T-helper 2 cell treated with Interferon-gamma antibody and Interleukin-4, amounts not matched to agents 100 ng/mL and 5 ng/mL, for 36 hours (primary cell): Measurements from ENCODE around the gene FANCD2OS. TPM values are rescaled to one million over a fixed set of nuclear protein-coding genes. Genes with fewer than 3 reads are reported as not detected.
"Not testable (repeated sequence)": the region's sequence is repeated elsewhere in the genome, so short reads cannot be mapped to it uniquely, and the experiment has no call there.

Source experiments
- intact Hi-C: fragments of 100-400 bp; cut with micrococcal nuclease; formaldehyde crosslinking; loops from one replicate; pipeline ENCODE4 v1.15.1; 2023
- total RNA-seq: library from RNA; stranded (reverse); gene quantifications from 2 replicates; pipeline ENCODE4 v1.2.3, GENCODE V29; 2022

The FANCD2OS gene, protein sequence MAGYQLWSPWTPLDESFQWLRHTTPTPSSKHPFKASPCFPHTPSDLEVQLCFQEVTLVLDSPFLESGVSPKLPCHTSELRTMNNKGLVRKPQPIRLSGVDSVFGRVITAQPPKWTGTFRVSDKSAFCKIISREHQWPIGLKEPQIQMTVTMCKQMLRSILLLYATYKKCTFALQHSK
- not detected in 2 replicates for total RNA-seq

DNA sequence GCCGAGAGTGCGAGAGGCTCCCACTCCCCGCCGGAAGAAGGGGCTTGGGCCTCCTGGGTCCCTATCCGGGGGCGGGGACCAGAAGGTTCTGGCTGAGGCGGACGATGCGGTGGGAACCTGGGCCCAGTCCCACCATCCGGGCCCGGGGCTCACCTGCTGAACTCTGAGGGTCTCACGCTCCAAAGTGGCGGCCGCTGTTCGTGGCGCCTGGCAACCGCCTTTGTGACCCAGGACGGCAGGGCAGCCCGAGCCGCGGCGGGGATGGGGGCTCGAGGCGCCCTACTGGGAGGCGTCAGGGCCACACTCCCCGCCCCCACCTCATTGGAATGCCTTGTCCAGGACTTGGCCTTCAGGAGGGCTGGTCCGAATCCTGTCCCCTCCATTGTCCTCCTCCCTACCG is at the start of gene FANCD2OS:
Gene FANCD2OS (minus strand): TSS at position 165 of the 400 bp plus-strand sequence. CDS start 3,481 bp downstream, outside the sequence.
- intact Hi-C loops, result no loop called here

DNA sequence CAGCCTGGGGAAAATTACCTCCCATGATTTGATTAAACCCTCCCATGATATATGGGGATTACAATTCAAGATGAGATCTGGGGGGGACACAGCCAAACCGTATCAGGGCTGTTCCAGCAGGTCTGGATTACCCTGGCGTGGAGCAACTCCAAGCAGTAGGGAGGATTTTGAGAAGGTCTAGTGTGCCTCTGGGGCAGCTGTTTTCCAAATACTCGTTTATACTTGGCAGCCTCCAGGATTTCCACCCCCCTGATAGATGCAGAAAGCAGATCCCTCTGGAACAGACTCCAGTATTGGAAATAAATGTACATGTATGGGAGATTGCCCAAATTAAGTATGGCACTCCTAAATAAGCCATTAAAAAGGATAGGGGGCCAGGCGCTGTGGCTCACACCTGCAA is 49.0 kb upstream of the FANCD2OS start:
- intact Hi-C loops, result no loop called here

DNA sequence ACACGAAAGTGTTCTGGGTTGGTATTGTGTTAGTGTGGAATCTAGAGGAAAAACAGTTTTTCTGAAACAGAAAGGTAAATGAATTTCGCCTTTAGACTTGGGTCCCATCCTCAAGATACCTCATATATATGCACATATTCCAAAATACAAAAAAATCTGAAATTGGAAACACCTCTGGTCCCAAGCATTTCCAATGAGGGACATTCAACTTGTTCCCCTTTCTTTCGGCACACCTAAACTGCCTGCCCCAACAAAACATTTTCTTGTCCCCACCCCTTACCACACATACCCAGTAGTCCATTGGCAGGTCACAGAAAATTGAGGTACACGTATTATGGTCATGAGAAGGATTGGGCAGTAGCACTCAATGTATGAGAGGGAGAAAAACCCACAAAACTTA is 47.6 kb upstream of the FANCD2OS start:
- intact Hi-C loops, result no loop called here

DNA sequence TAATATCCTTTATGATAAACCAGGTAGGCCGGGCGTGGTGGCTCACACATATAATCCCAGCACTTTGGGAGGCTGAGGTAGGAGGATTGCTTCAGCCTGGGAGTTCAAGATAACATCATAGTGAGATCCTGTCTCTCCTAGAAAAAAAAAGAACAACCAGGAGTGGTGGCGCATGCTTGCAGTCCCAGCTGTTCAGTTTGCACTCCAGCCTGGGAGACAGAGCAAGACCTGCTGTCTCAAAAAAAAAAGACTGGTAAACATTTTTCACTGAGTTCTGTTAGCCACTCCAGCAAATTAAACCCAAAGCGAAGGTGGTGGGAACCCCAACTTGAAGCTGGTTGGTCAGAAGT is 47.0 kb upstream of the FANCD2OS start:
- intact Hi-C loops, result no loop called here

DNA sequence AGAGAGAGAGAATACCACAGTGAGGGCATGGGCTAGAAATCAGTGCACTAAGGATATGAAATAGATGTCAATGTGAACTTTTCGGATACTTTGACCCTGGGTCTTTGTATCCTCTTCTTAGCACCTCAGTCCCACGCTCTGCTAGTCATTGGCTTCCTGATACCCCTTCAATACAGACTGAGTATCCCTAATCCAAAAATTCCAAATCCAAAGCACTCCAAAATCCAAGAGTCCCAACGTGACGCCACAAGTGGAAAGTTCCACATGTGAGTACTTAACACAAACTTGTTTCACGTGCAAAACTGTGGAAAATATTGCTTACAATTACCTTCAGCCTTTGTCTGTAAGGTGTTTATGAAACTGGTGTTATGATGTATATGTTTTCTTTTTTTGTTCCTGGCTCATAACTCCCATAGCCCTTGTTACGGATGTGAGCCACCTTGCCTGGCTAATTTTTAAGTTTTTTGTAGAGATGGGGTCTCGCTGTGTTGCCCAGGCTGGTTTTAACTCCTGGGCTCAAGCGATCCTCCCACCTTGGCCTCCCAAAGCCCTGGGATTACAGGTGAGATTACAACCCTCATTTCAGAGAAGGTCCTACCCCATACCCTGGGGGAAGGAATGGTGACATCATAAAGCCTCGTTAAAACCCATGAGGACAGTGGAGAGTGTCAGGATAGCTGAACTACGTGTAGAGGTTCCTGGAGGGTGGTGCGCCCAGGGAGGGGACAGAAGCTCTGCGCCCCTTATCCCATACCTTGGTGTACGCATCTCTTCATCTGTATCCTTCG is 46.5 kb upstream of the FANCD2OS start:
- intact Hi-C loops, result no loop called here

DNA sequence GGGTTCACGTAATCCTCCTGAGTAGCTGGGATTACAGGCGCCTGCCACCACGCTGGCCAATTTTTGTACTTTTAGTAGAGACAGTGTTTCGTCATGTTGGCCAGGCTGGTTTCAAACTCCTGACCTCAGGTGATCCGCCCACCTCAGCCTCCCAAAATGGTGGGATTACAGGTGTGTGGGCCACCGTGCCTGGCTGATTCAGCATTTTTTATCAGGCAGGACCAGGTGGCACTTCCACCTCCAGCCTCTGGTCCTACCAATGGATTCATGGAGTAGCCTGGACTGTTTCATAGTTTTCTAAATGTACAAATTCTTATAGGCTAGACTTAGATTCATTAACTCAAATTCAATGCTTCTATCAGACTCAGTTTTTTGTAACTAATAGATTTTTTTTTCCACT is 42.9 kb upstream of the FANCD2OS start:
- intact Hi-C loops, result no loop called here

DNA sequence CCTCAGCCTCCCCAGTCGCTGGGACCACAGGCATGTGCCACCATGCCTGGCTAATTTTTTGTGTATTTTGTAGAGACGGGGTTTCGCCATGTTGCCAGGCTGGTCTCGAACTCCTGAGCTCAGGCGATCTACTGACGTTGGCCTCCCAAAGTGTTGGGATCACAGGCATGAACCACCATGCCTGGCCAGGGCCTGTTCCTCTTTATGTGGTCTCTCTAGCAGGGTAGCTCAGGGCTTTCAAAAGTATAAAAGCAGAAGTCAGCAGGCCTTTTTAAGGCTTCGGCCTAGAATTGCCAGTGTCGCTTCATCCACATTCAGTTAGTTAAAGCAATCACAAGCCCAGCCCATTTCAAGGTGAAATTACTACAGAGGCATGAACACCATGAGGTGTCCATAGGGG is 41.2 kb upstream of the FANCD2OS start:
- intact Hi-C loops, result no loop called here

DNA sequence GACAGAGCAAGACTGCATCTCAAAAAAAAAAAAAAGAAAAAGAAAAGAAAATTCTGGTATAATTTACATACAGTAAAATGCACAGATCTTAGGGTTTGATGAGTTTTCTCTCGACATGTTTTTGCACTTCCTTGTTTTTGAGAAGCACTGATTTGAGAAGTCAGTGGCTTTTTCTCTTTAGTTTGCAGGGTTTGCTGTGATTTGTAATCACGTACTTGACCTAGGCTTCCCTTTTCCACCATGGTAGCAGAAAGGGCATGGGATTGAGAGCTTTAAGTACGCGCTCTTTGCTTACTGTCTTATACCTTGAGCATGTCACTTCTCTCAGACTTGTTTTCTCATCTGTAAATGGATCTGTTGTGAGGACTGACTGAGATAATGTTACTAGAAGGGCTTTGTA is 37.6 kb upstream of the FANCD2OS start:
- intact Hi-C loops, result no loop called here

DNA sequence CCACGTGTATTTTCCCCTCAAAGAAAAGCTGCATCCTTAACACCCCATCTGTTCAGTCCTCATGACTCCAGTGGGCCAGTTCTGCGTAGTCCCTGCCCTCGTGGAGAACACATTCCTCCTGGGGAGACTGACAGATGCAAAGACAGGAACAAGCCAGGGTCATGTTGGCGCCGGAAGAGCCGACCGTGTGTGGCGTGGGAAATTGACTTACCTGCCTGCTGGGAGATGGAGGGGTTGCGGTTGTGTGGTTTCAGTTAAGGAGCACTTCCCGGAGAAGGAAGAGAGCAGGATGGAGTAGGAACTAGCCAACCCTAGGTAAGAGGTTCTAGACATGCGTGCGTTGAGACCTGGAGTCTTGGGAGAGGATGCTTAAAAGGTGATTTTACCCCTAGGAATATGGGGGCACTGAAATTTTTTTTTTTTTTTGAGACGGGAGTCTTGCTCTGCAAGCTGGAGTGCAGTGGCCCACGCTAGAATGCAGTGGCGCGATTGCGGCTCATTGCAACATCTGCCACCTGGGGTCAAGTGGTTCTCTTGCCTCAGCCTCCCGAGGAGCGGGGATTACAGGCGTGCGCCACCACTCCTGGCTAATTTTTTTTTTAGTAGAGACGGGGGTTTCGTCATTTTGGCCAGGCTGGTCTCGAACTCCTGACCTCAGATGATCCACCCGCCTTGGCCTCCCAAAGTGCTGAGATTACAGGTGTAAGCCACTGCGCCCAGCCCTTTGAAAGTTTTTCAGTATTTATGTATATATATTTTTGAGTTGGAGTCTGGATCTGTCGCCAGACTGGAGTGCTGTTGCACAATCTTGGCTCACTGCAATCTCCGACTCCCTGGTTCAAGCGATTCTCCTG is 34.9 kb upstream of the FANCD2OS start:
- intact Hi-C loops, result loop anchor here (2.0 to 5.0 kb wide), 2 partner anchors 22 to 84 kb away; partner anchors contain the start of gene IRAK2

DNA sequence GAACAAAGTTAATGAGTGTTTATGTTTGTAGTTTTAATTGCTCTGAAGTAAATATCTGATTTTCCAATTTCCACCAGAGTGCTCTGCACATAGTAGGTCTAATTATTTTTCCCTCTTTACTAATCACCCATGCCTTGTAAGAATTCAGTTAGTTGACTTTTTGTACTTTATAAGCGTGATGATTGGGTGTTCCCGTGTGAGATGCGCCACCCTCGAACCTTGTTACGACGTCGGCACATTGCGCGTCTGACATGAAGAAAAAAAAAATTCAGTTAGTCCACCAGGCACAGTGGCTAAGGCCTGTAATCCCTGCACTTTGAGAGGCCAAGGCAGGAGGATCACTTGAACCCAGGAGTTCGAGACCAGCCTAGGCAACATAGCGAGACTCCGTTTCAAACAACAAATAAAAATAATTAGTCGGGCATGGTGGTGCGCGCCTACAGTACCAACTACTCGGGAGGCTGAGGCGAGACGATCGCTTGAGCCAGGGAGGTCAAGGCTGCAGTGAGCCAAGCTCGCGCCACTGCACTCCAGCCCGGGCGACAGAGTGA is 33.0 kb upstream of the FANCD2OS start:
- intact Hi-C loops, result loop anchor here (1.0 to 5.0 kb wide), 3 partner anchors 26 to 107 kb away; partner anchors contain the start of genes BRK1 and TATDN2

DNA sequence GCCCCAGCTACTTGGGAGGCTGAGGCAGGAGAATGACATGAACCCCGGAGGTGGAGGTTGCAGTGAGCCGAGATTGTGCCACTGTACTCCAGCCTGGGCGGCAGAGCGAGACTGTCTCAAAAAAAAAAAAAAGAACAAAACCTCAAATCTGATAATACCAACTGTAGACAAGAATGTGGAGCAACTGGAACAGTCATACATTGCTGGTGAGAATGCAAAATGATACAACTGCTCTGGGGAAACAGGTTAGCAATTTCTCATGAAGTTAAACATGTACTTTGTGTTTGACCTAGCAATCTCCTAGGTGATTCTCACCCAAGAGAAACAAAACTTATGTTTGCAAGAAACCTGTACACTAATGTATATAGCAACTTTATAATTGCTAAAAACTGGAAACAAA is 29.1 kb upstream of the FANCD2OS start:
- intact Hi-C loops, result no loop called here

DNA sequence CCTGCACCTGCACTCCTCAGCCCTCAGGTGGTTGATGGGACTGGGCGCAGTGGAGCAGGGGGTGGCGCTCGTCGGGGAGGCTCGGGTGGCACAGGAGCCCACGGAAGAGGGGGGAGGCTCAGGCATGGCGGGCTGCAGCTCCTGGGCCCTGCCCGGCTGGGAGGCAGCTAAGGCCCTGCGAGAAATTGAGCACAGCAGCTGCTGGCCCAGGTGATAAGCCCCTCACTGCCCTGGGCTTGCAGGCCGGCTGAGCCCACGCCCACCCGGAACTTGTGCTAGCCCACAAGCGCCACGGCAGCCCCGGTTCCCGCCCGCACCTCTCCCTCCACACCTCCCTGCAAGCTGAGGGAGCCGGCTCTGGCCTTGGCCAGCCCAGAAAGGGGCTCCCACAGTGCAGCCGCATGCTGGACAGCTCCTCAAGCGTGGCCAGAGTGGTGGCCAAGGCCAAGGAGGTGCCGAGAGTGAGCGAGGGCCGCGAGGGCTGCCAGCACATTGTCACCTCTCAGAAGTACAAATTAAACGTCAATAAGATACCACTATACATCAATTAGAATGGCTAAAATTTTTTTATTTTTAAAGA is 28.5 kb upstream of the FANCD2OS start:
- intact Hi-C loops, result no loop called here

DNA sequence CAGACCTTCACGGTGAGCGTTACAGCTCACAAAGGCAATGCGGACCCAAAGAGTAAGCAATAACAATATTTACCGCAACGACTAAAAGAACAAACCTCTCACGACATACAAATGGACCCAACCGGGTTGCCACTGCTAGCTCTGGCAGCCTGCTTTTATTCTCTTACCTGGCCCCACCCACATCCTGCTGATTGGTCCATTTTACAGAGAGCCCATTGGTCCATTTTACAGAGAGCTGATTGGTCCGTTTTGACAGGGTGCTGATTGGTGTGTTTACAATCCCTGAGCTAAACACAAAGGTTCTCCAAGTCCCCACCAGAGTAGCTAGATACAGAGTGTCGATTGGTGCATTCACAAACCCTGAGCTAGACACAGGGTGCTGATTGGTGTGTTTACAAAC is 27.8 kb upstream of the FANCD2OS start:
- intact Hi-C loops, result not testable (repeated sequence)

DNA sequence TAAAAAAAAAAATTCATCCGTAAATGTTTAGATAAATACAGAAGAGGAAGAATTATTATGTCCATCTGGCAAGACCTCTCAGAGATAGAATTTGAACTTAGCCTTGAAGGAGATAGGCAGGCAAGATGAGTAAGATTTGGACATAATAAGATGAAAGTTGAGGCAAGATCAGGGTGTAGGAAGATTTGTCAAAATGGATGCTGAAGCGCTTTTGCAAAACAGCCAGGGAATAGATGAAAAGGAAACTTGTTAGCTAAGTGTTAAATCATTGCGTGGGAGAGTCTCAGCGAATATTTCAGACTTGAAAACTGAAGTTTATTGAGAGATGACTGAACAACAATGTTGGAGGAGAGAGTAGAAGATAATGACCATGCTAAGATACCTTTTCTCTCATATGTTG is 14.7 kb upstream of the FANCD2OS start:
- intact Hi-C loops, result no loop called here

DNA sequence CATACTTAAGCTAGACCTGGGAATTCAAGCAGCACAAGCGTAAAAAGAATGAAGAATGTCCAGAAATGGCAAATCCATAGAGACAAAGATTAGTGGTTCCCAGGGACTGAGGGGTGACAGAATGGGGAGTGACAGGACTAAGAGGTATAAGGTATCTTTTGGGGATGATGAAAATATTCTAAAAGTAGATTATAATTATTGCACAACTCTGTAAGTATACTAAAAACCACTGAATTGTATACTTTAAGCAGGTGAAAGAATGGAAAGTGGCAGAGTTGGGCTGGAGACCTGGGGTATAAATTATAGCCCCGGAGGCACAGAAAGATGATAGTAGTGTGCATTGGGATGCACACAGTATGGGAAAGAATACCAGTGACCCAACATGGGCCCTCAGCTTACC is 13.0 kb upstream of the FANCD2OS start:
- intact Hi-C loops, result no loop called here

DNA sequence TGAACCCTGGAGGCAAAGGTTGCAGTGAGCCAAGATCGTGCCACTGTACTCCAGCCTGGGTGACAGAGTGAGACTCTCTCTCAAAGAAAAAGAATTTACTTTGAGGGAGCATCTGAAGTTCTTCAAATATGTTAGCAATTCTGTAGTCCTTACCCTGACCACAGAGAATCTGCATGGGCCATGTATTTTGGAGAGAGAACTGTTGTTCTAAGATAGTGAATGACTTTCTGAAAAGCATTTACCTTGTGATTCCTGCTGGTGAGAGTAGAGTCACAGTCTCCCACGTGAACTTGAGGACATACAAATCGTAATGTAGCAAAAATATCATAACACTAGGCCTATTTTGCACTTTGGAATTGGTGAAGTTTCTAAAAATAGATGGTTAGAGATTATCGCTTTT is 11.3 kb upstream of the FANCD2OS start:
- intact Hi-C loops, result loop anchor here (5.0 to 10.0 kb wide), 3 partner anchors 65 to 275 kb away; partner anchors contain the start of genes CRELD1 and RPUSD3

DNA sequence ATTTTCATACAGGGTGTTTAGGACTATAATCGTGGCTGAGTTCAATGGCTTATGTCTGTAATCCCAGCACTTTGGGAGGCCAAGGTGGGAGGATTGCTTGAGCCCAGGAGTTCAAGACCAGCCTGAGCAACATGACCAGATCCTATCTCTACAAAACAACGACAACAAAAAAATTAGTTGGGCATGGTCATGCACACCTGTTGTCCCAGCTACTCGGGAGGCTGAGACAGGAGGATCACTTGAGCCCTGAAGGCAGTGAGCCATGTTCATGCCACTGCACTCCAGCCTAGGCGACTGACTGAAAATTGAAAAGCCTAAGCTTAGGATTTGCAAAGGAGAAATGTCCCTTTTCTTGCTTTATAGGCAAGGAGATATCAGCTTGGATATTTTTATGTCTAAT is 8.9 kb upstream of the FANCD2OS start:
- intact Hi-C loops, result loop anchor here (5.0 to 10.0 kb wide), 3 partner anchors 68 to 272 kb away; partner anchors contain the start of genes CRELD1 and RPUSD3

DNA sequence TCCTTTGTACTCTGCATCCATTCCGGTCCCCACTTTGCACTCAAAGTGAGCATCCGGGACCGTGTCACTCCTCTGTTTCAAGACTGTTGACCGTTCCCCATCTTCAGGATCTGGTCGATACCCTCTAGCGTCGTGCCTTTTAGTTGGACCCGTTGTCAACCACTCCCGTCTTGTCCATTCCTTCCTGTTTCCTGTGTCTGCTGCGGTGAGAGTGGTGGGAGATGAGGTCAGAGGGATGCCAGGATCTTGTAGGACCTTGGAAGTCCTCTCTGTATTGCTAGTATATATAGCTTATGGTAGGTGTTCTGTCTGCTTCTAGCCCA is 8.0 kb upstream of the FANCD2OS start:
- intact Hi-C loops, result loop anchor here (5.0 to 10.0 kb wide), 3 partner anchors 69 to 271 kb away; partner anchors contain the start of genes CRELD1 and RPUSD3

DNA sequence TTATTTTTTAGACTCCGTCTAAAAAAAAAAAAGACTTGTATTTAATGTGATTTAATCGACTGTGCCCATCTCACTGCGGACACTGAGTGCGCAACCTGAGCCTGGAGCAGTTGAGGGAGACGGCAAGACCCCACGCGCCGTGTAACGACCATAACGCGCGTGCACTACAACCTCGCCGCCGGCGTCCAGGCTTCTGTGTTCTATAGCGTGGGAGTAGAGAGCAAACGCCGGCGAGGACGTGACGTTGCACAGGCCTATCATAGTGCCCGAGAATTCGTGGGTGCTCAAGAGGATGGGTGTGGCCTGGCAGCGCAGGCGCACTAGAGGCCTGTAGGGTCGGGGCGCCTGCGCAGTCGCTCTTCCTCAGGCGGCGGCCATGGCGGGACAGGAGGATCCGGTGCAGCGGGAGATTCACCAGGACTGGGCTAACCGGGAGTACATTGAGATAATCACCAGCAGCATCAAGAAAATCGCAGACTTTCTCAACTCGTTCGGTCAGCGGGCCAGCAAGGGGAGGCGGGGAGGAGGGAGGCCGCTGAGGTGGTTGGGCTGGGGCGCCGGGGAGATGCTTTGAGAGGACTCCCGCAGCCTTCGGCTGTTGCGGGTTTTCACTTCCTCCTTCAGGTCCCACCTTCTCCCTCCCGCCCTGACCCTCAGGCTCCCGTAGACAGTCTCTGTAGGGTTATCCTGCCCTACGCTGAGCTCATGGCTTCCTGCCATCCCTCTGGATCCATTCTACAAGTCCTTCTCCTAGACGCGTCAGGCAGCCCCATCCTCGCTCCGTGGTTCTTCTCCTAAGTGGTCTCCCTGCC is 7.5 kb upstream of the FANCD2OS start, which contains the start of gene BRK1:
Gene BRK1 (plus strand): TSS at position 350 of the 812 bp plus-strand sequence. CDS start 27 bp downstream, at position 377.
- intact Hi-C loops, result loop anchor here (1.0 to 10.0 kb wide), 10 partner anchors 26 to 271 kb away; partner anchors contain the start of genes CRELD1, EMC3, FANCD2 and JAGN1

DNA sequence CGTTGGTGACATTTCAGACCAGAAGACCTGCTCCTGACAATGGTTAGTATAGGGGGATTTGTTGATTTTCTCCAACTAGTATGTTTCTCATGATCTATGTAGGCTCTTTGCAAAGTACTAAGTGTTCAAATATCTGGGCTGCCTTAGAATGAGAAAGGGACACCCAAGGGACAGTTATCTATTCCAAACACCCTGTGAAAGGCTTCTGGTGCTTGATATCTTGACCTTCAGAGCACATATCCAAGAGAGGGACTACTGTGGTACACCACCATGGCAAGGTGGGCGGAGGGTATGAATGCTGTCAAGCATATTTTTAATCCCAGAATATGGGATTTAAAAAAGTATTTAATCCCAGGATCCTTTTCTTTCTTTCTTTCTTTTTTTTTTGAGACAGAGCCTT is 1.1 kb downstream of the FANCD2OS start:
- intact Hi-C loops, result no loop called here
